ENCODE measurements around the gene DBP.

DBP gene

DNA sequence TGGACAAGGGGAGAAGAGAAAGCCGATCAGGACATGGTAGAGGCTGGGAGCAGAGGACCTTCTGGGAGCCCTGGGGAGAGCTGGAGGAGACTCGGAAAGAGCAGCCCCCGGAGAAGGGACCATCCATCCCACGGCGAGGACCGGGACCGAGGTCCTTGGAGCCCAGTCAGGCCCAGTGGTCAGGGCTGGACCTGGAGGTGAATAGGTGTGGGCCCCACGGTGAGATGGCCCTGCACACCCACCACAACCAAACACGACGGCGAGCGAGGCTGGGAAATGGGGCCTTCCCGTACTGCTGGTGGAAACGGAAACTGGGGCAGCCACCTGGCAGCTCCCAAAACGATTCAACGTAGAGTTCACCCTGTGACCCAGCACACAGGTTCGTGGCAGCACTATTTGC is 39.3 kb upstream of the DBP start:
- Histone ChIP-seq H3K4me1 (ENCODE audit: control insufficient read depth, insufficient read depth, low read length, poor library complexity, severe bottlenecking) (no peaks in the 10 kb centered on the region), H3K36me3 (ENCODE audit: control insufficient read depth, insufficient read depth, low read length) (no peaks in the 10 kb centered on the region), H3K27ac (ENCODE audit: insufficient read depth, low read length, poor library complexity, severe bottlenecking) (no peak overlapping the region), H3K9me3 (ENCODE audit: control insufficient read depth, low read length) (no peaks in the 10 kb centered on the region), H3K4me3 (ENCODE audit: insufficient read depth, low read depth, low read length, poor library complexity, severe bottlenecking) (no peak overlapping the region), H3K27me3 (replicated peaks; ENCODE audit: control insufficient read depth, insufficient read depth, low read length, poor library complexity, severe bottlenecking) (no peaks in the 10 kb centered on the region)
- DNase-seq: no peak

DNA sequence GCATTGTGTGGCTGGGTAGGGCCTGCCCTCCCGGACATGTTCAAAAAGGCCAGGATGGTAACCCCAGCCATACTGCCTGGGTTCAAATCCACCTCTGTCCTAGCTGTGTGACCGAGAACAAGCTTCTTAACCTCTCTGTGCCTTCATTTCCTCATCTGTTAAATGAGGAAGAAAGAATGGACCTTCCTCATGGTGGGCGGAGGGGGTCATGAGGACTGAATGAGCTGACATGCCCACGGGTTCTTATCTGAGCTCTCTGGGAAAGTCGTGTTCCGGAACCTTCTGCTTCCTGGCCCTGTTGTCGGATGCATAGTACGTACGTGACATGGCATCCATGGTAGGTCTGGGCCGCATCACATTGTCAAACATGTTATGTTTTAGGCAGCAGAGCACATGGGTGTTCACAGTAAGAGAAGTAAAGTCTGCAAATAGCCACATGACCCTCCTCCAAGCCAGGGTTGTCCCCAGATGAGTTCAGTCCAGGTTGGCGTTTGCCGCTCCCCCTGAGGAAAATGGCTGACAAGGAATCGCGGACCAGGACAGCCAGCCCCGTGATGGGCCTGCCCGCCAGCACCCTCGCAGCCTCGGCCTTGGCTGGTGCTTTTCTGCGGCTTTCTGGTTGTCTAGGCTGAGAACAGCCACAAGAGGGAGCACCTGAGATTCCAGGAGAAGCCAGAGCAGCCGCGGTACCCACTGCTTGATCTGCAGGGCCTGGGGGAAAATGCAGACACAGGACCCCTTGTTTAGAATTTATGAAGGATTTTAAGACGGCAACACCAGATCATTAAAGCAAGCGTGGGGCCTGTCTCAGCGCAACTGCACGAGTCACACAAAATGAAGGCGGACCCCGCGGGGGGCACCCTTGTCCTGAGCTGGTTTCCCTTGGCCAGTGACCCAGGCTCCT is 38.0 kb upstream of the DBP start:
- Histone ChIP-seq H3K9me3 (ENCODE audit: control insufficient read depth, low read length) (no peaks in the 10 kb centered on the region), H3K4me1 (ENCODE audit: control insufficient read depth, insufficient read depth, low read length, poor library complexity, severe bottlenecking) (no peaks in the 10 kb centered on the region), H3K4me3 (ENCODE audit: insufficient read depth, low read depth, low read length, poor library complexity, severe bottlenecking) (no peak overlapping the region), H3K27ac (ENCODE audit: insufficient read depth, low read length, poor library complexity, severe bottlenecking) (no peak overlapping the region), H3K27me3 (replicated peaks; ENCODE audit: control insufficient read depth, insufficient read depth, low read length, poor library complexity, severe bottlenecking) (no peaks in the 10 kb centered on the region), H3K36me3 (ENCODE audit: control insufficient read depth, insufficient read depth, low read length) (no peaks in the 10 kb centered on the region)
- peak; percentile 46 to 56 (median 47) for DNase-seq

DNA sequence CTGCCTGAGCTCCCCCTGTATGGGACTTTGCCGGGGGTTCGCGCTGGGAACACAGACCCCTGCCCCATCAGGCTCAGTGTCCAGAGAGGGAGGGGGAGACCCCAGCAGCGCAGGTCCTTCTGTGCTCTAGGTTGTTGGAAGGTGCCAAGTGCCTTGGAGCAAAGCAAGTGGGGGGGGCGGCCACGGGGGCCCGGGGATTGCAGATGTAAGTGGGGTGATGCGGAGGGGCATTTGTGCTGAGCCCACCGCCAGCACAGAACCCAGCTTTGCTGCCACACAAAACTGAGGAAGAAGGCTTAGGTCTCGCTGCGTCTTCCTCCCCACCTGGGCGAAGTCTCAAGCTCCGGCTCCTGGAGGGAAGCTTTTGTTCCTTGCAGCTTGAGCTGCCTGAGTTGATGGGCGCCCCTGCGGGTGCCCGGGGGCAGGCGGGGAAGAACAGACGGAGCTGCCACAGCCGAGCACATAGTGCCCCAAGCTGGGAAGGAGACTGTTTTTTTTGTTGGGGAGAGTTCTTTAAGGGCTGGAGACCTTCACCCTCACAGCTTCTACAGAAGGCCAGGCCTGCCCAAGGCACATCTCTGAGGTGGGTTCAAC is 37.1 kb upstream of the DBP start:
- no peaks in the 10 kb centered on the region for H3K36me3 ChIP-seq (ENCODE audit: control insufficient read depth, insufficient read depth, low read length)
- no peaks in the 10 kb centered on the region for H3K9me3 ChIP-seq (ENCODE audit: control insufficient read depth, low read length)
- H3K4me1 ChIP-seq (ENCODE audit: control insufficient read depth, insufficient read depth, low read length, poor library complexity, severe bottlenecking): no peaks in the 10 kb centered on the region
- H3K27me3 ChIP-seq (replicated peaks; ENCODE audit: control insufficient read depth, insufficient read depth, low read length, poor library complexity, severe bottlenecking): no peaks in the 10 kb centered on the region
- H3K4me3 ChIP-seq (ENCODE audit: insufficient read depth, low read depth, low read length, poor library complexity, severe bottlenecking): no peak overlapping the region
- no peak overlapping the region for H3K27ac ChIP-seq (ENCODE audit: insufficient read depth, low read length, poor library complexity, severe bottlenecking)
- no peak for DNase-seq

DNA sequence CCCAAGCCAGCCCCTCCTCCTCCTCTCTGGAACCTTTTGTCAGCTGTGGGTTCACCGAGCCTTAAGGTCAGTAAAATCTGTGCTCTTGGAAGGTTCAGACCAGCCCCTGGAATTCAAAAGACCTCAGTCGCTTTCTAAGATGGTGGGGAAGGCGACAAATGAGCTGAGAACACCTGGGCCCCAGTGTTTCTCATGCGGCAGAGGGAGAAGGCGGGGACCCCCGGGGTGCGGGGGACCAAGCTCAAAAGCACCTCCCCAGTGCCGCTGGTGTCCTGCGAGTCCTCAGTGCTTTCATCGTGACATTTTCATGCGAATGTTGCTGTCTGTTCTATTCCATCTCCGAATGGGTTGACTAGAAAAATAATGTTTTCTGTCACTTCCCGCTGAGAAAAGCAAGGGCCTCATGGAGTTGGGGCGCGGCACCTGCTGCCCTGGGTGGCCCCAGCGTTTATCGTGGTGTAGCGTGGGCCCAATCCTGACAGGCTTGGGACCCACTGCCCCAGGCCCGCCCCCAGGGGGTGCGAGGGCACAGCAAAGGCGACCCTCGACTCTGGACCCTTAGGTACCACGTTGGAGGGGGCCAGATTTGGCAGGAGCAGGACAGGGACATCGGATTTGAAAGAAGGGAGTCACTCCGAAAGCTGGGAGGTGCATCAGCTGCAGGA is 36.4 kb upstream of the DBP start:
- Histone ChIP-seq H3K4me3 (ENCODE audit: insufficient read depth, low read depth, low read length, poor library complexity, severe bottlenecking) (no peak overlapping the region), H3K27ac (ENCODE audit: insufficient read depth, low read length, poor library complexity, severe bottlenecking) (no peak overlapping the region), H3K27me3 (replicated peaks; ENCODE audit: control insufficient read depth, insufficient read depth, low read length, poor library complexity, severe bottlenecking) (no peaks in the 10 kb centered on the region), H3K4me1 (ENCODE audit: control insufficient read depth, insufficient read depth, low read length, poor library complexity, severe bottlenecking) (no peaks in the 10 kb centered on the region), H3K36me3 (ENCODE audit: control insufficient read depth, insufficient read depth, low read length) (no peaks in the 10 kb centered on the region), H3K9me3 (ENCODE audit: control insufficient read depth, low read length) (no peaks in the 10 kb centered on the region)
- no peak for DNase-seq

DNA sequence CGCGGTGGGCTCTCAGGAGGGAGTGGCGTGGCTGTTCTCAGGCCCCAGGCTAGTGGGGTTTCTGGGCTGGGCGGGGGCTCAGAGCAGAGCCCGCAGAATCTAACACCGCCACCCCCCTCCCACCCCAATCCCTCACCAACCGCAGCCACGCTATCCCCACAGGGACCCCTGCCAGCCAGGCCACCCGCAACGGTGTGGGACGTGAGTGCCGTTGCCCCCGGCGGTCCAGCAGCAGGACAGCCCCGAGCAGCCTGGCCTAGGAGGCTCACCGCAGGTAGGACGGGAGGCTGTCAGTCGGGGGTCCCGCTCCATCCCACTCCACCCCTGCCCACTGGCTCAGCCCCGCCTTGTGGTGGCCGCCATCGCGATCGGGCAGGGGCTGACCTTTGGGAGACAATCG is 35.8 kb upstream of the DBP start, which contains the start of gene NTN5:
NTN5 (minus strand) TSS at position 24 of the 400 bp plus-strand sequence. CDS start 2,031 bp downstream, outside the sequence.
- DNase-seq: no peak
- Histone ChIP-seq H3K4me1 (ENCODE audit: control insufficient read depth, insufficient read depth, low read length, poor library complexity, severe bottlenecking) (no peaks in the 10 kb centered on the region), H3K27me3 (replicated peaks; ENCODE audit: control insufficient read depth, insufficient read depth, low read length, poor library complexity, severe bottlenecking) (no peaks in the 10 kb centered on the region), H3K4me3 (ENCODE audit: insufficient read depth, low read depth, low read length, poor library complexity, severe bottlenecking) (no peak within 1 kb of the TSS), H3K27ac (ENCODE audit: insufficient read depth, low read length, poor library complexity, severe bottlenecking) (no peak within 1 kb of the TSS), H3K9me3 (ENCODE audit: control insufficient read depth, low read length) (no peaks in the 10 kb centered on the region), H3K36me3 (ENCODE audit: control insufficient read depth, insufficient read depth, low read length) (no peaks in the 10 kb centered on the region)

DNA sequence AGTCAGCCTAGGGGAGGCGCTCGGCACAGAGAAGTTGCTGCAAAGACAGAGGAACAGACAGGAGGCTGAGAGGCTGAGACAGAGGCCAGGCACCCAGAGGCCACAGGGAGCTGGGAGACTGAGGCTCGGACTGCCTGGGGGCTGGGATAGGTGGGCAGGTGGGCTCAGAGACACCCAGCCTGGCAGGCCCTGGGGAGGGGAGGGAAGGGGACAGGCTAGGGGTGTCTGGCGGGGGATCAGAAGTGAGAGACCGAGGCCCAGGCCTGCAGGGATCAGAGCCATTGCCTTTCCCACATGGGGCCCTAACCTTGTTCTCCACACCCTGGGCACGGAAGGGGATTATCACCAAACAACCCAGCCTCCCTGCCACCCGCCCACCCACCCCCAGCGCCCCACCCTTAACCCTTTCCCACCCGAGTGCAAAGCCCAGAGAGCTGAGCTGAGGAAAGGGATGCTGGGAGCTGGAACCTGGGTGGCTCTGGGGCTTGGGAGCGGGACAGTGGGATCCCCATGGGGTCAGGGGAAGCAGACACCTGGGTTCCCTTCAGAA is 34.3 kb upstream of the DBP start:
- Histone ChIP-seq H3K4me3 (ENCODE audit: insufficient read depth, low read depth, low read length, poor library complexity, severe bottlenecking) (no peak overlapping the region), H3K4me1 (ENCODE audit: control insufficient read depth, insufficient read depth, low read length, poor library complexity, severe bottlenecking) (no peaks in the 10 kb centered on the region), H3K9me3 (ENCODE audit: control insufficient read depth, low read length) (no peaks in the 10 kb centered on the region), H3K36me3 (ENCODE audit: control insufficient read depth, insufficient read depth, low read length) (no peaks in the 10 kb centered on the region), H3K27me3 (replicated peaks; ENCODE audit: control insufficient read depth, insufficient read depth, low read length, poor library complexity, severe bottlenecking) (no peaks in the 10 kb centered on the region), H3K27ac (ENCODE audit: insufficient read depth, low read length, poor library complexity, severe bottlenecking) (no peak overlapping the region)
- DNase-seq: no peak

DNA sequence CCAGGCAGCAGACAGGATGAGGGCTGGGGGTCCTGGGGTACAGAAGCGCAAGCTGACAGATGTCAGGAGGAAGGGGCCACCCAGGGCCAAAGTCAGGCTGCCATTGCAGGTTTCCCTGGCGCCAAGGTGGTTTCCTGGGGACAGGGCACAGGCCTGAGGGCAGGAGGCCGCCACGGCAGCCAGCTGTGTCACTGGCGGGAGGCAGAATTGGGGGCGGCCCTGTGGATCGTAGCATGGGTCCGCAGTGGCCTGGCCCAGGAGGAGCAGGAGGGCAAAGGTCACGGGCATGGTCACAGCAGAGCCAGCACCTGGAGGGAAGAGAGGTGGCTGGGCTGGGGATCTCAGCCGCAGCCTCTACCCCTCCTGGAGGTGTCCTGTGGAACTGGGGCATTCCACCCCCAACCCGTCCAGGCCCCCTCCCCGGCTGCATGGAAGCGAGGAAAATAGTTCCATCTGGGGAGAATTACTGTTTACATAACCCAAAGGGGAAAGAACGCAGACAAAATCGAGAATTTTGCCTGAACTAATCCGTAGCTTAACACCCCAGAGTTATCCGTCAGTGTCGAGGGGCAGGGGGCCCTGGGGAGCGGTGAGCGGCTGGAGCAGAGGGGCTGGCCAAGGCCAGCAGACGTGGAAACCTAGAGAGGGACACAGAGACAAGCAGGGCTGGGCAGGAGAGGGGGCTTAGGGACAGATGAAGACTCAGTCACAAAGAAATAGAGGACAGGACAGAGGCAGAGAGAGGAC is 33.7 kb upstream of the DBP start:
- H3K9me3 ChIP-seq (ENCODE audit: control insufficient read depth, low read length): no peaks in the 10 kb centered on the region
- H3K4me1 ChIP-seq (ENCODE audit: control insufficient read depth, insufficient read depth, low read length, poor library complexity, severe bottlenecking): no peaks in the 10 kb centered on the region

DNA sequence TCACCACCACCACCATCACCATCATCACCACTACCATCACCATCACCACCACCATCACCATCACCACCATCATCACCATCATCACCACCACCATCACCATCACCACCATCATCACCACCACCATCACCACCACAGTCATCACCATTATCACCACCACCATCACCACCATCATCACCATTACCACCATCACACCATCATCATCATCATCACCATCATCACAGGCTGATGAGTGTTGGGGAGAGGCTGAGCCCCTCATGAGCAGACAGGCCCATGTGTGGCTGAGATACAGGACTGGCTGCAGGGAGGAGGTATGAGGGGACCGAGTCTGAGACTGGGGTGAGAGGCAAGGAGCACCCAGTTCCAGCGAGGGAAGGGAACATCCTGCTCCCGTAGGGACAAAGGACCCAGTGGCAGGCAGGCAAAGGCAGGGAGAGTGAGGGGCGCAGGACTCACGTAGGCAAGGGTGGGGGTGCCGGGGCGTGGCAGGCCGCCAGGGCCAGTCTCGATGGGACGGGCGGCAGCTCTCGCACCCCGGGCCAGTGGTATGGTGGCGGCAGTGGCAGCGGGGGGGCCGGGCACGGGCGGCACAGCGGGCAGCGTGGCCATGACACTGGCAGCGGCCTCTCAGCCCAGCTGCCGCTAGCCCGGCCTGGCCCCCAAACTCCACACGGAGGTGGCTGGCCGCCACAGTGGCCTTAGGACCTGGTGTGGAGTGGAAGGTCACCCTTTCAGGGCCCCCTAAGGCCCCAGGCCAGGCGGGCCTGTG is 32.9 kb upstream of the DBP start:
- Histone ChIP-seq H3K4me3 (ENCODE audit: insufficient read depth, low read depth, low read length, poor library complexity, severe bottlenecking) (no peak overlapping the region), H3K4me1 (ENCODE audit: control insufficient read depth, insufficient read depth, low read length, poor library complexity, severe bottlenecking) (no peaks in the 10 kb centered on the region), H3K27ac (ENCODE audit: insufficient read depth, low read length, poor library complexity, severe bottlenecking) (no peak overlapping the region), H3K36me3 (ENCODE audit: control insufficient read depth, insufficient read depth, low read length) (no peaks in the 10 kb centered on the region), H3K27me3 (replicated peaks; ENCODE audit: control insufficient read depth, insufficient read depth, low read length, poor library complexity, severe bottlenecking) (no peaks in the 10 kb centered on the region), H3K9me3 (ENCODE audit: control insufficient read depth, low read length) (no peaks in the 10 kb centered on the region)
- no peak for DNase-seq

More for the DNA sequence above, 33.7 kb upstream of the DBP start:
- H3K27ac ChIP-seq (ENCODE audit: insufficient read depth, low read length, poor library complexity, severe bottlenecking): no peak overlapping the region
- no peaks in the 10 kb centered on the region for H3K36me3 ChIP-seq (ENCODE audit: control insufficient read depth, insufficient read depth, low read length)
- no peak for DNase-seq
- no peaks in the 10 kb centered on the region for H3K27me3 ChIP-seq (replicated peaks; ENCODE audit: control insufficient read depth, insufficient read depth, low read length, poor library complexity, severe bottlenecking)
- H3K4me3 ChIP-seq (ENCODE audit: insufficient read depth, low read depth, low read length, poor library complexity, severe bottlenecking): no peak overlapping the region

DNA sequence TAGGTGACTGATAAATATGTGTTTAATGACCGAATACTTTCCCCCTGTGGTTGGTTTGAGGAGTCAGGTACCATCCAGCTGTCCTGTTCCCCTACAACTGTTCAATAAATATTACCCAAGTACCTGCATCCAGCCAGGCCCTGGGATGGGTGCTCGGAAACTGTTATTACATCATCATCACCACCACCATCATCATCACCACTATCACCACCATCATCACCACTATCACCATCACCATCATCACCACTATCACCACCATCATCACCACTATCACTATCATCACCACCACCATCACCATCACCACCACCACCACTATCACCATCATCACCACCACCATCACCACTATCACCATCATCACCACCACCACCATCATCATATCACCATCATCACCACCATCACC is 31.6 kb upstream of the DBP start:
- Histone ChIP-seq H3K4me3 (ENCODE audit: insufficient read depth, low read depth, low read length, poor library complexity, severe bottlenecking) (no peak overlapping the region), H3K36me3 (ENCODE audit: control insufficient read depth, insufficient read depth, low read length) (no peaks in the 10 kb centered on the region), H3K27me3 (replicated peaks; ENCODE audit: control insufficient read depth, insufficient read depth, low read length, poor library complexity, severe bottlenecking) (no peaks in the 10 kb centered on the region), H3K9me3 (ENCODE audit: control insufficient read depth, low read length) (no peaks in the 10 kb centered on the region), H3K4me1 (ENCODE audit: control insufficient read depth, insufficient read depth, low read length, poor library complexity, severe bottlenecking) (no peaks in the 10 kb centered on the region), H3K27ac (ENCODE audit: insufficient read depth, low read length, poor library complexity, severe bottlenecking) (no peak overlapping the region)
- DNase-seq: no peak
